ENCODE data around the gene PXMP2.
"Not testable (repeated sequence)": the region's sequence is repeated elsewhere in the genome, so short reads cannot be mapped to it uniquely, and the experiment has no call there.

PXMP2 gene

DNA sequence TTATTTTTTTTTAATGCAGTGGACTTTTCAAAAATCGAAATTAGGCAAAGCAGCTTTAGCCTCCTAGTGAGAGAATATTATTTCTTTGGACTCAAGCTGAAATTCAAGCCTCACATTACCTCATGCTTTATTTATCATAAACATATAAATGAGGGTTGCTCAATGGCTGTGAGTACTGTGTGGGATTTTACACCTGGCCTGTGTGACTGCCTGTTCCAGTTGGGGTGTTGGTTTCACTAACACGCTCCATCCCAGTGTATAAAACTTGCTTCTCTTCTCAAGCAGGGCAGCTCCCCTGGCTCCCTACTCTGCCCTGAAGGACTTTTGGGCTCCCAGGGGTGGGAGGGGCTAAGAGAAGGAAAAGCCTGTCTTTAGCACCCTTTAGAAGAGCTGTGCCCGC is 59.2 kb downstream of the PXMP2 start:
- H3K4me1 ChIP-seq (ENCODE audit: control insufficient read depth in 5 of 5, insufficient read depth in 5 of 5, low read length in 5 of 5): no peaks in the 10 kb centered on the region
- H3K9ac ChIP-seq (ENCODE audit: low read length in 5 of 5): no peak overlapping the region
- H3K27ac ChIP-seq (ENCODE audit: low read depth, low read length): no peak overlapping the region
- H3K27me3 ChIP-seq (ENCODE audit: control insufficient read depth in 5 of 5, insufficient read depth in 4 of 5, low read length in 5 of 5): no peaks in the 10 kb centered on the region
- peaks cover 18 to 92% (median 88%) of the 10 kb centered on the region in 5 donors for H3K36me3 ChIP-seq (ENCODE audit: control insufficient read depth in 5 of 5, insufficient read depth in 5 of 5, low read length in 5 of 5)
- no peaks in the 10 kb centered on the region for H3K9me3 ChIP-seq (ENCODE audit: control insufficient read depth in 5 of 5, low read length in 5 of 5)
- H3K4me3 ChIP-seq (ENCODE audit: low read depth in 1 of 5, low read length in 5 of 5): no peak overlapping the region

- no peak overlapping the region for H3K27ac ChIP-seq (ENCODE audit: low read depth, low read length)
- H3K36me3 ChIP-seq (ENCODE audit: control insufficient read depth in 5 of 5, insufficient read depth in 5 of 5, low read length in 5 of 5): peaks cover 11 to 90% (median 84%) of the 10 kb centered on the region in 5 donors
- H3K4me3 ChIP-seq (ENCODE audit: low read depth in 1 of 5, low read length in 5 of 5): no peak overlapping the region
- no peak overlapping the region for H3K9ac ChIP-seq (ENCODE audit: low read length in 5 of 5)
- H3K27me3 ChIP-seq (ENCODE audit: control insufficient read depth in 5 of 5, insufficient read depth in 4 of 5, low read length in 5 of 5): no peaks in the 10 kb centered on the region
- H3K4me1 ChIP-seq (ENCODE audit: control insufficient read depth in 5 of 5, insufficient read depth in 5 of 5, low read length in 5 of 5): no peaks in the 10 kb centered on the region
- H3K9me3 ChIP-seq (ENCODE audit: control insufficient read depth in 5 of 5, low read length in 5 of 5): no peaks in the 10 kb centered on the region
Observed at GRCh38 chr12:132747395-132747794, 60.0 kb downstream of the PXMP2 start.

GRCh38 chr12:132747896-132748295 is 60.5 kb downstream of the PXMP2 start:
- H3K36me3 ChIP-seq (ENCODE audit: control insufficient read depth in 5 of 5, insufficient read depth in 5 of 5, low read length in 5 of 5): peaks cover 8 to 90% (median 83%) of the 10 kb centered on the region in 5 donors
- no peak overlapping the region for H3K27ac ChIP-seq (ENCODE audit: low read depth, low read length)
- no peak overlapping the region for H3K9ac ChIP-seq (ENCODE audit: low read length in 5 of 5)

DNA sequence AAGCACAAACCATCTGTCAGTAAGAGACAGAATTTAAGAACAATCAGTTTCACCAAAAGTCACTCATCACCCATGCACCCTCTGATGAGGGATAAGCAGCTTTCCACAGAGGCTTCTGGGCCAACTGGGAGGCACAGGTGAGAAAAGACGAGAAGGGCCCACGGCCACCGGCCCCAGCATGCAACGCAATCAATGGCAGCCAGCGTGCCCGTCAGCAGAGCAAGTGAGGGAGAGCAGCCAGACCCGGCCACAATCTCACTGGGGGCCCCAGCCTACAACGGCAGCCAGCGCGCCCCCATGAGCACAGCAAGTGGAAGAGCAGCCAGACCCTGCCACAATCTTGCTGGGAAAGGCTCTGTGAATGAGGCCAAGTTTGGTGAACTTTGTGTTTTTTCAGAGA is 60.9 kb downstream of the PXMP2 start:
- Histone ChIP-seq H3K4me1 (ENCODE audit: control insufficient read depth in 5 of 5, insufficient read depth in 5 of 5, low read length in 5 of 5) (no peaks in the 10 kb centered on the region), H3K4me3 (ENCODE audit: low read depth in 1 of 5, low read length in 5 of 5) (no peak overlapping the region), H3K9me3 (ENCODE audit: control insufficient read depth in 5 of 5, low read length in 5 of 5) (no peaks in the 10 kb centered on the region), H3K36me3 (ENCODE audit: control insufficient read depth in 5 of 5, insufficient read depth in 5 of 5, low read length in 5 of 5) (peaks cover 6 to 91% (median 81%) of the 10 kb centered on the region in 5 donors), H3K27me3 (ENCODE audit: control insufficient read depth in 5 of 5, insufficient read depth in 4 of 5, low read length in 5 of 5) (no peaks in the 10 kb centered on the region), H3K9ac (ENCODE audit: low read length in 5 of 5) (no peak overlapping the region), H3K27ac (ENCODE audit: low read depth, low read length) (no peak overlapping the region)

More at GRCh38 chr12:132747896-132748295, 60.5 kb downstream of the PXMP2 start:
- no peaks in the 10 kb centered on the region for H3K9me3 ChIP-seq (ENCODE audit: control insufficient read depth in 5 of 5, low read length in 5 of 5)
- no peaks in the 10 kb centered on the region for H3K27me3 ChIP-seq (ENCODE audit: control insufficient read depth in 5 of 5, insufficient read depth in 4 of 5, low read length in 5 of 5)
- no peak overlapping the region for H3K4me3 ChIP-seq (ENCODE audit: low read depth in 1 of 5, low read length in 5 of 5)
- no peaks in the 10 kb centered on the region for H3K4me1 ChIP-seq (ENCODE audit: control insufficient read depth in 5 of 5, insufficient read depth in 5 of 5, low read length in 5 of 5)

DNA sequence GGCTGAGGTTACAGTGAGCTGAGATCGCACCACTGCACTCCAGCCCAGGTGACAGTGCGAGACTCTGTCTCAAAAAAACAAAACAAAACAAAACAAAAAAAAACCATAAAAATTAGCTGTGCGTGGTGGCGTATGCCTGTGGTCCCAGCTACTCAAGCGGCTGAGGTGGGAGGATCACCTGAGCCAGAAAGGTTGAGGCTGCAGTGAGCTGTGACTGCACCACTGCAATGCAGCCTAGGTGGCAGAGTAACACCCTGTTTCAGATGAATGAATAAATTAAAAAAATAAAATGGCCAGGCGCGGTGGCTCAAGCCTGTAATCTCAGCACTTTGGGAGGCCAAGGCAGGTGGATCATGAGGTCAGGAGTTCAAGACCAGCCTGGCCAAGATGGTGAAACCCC is 66.3 kb downstream of the PXMP2 start:
- H3K27me3 ChIP-seq (ENCODE audit: control insufficient read depth in 5 of 5, insufficient read depth in 4 of 5, low read length in 5 of 5); H3K4me3 ChIP-seq (ENCODE audit: low read depth in 1 of 5, low read length in 5 of 5); H3K4me1 ChIP-seq (ENCODE audit: control insufficient read depth in 5 of 5, insufficient read depth in 5 of 5, low read length in 5 of 5); H3K9ac ChIP-seq (ENCODE audit: low read length in 5 of 5); H3K9me3 ChIP-seq (ENCODE audit: control insufficient read depth in 5 of 5, low read length in 5 of 5); H3K27ac ChIP-seq (ENCODE audit: low read depth, low read length): not testable (repeated sequence)
- H3K36me3 ChIP-seq (ENCODE audit: control insufficient read depth in 5 of 5, insufficient read depth in 5 of 5, low read length in 5 of 5): peaks cover 3 to 73% (median 47%) of the 10 kb centered on the region in 5 donors

- Histone ChIP-seq H3K27me3 (ENCODE audit: control insufficient read depth in 5 of 5, insufficient read depth in 4 of 5, low read length in 5 of 5) (no peaks in the 10 kb centered on the region), H3K27ac (ENCODE audit: low read depth, low read length) (no peak overlapping the region), H3K4me3 (ENCODE audit: low read depth in 1 of 5, low read length in 5 of 5) (no peak overlapping the region), H3K9me3 (ENCODE audit: control insufficient read depth in 5 of 5, low read length in 5 of 5) (no peaks in the 10 kb centered on the region), H3K4me1 (ENCODE audit: control insufficient read depth in 5 of 5, insufficient read depth in 5 of 5, low read length in 5 of 5) (no peaks in the 10 kb centered on the region), H3K36me3 (ENCODE audit: control insufficient read depth in 5 of 5, insufficient read depth in 5 of 5, low read length in 5 of 5) (peaks cover 3 to 69% (median 46%) of the 10 kb centered on the region in 5 donors), H3K9ac (ENCODE audit: low read length in 5 of 5) (no peak overlapping the region)
Observed at GRCh38 chr12:132754160-132754932, 67.0 kb downstream of the PXMP2 start.
